ENCODE measurements around the gene EFR3B.

GRCh38 chr2:25091265-25091664 lies 49.4 kb downstream of the EFR3B start:
- TF ChIP-seq CTCF (IDR thresholded peaks at IDR 0.05) (no peak), USF2 (CRISPR knock-in tag; IDR thresholded peaks at IDR 0.05) (no peak), ATF2 (CRISPR knock-in tag; IDR thresholded peaks at IDR 0.05; ENCODE audit: borderline replicate concordance, low read depth) (no peak), IRF1 (CRISPR knock-in tag; IDR thresholded peaks at IDR 0.05) (no peak), E2F5 (CRISPR knock-in tag; IDR thresholded peaks at IDR 0.05) (no peak), ETV6 (CRISPR knock-in tag; IDR thresholded peaks at IDR 0.05) (no peak), ZNF396 (CRISPR knock-in tag; IDR thresholded peaks at IDR 0.05; ENCODE audit: borderline replicate concordance) (no peak), ATF3 (CRISPR knock-in tag; conservative IDR thresholded peaks at IDR 0.05) (no peak), TP53 (CRISPR knock-in tag; IDR thresholded peaks at IDR 0.05) (no peak), ZNF263 (CRISPR knock-in tag; IDR thresholded peaks at IDR 0.05; ENCODE audit: low read depth) (no peak), ARID4B (CRISPR knock-in tag; IDR thresholded peaks at IDR 0.05; ENCODE audit: borderline replicate concordance) (no peak), STAT6 (CRISPR knock-in tag; conservative IDR thresholded peaks at IDR 0.05; ENCODE audit: low read depth) (no peak)

Data from WTC11 (cell line).